BE2C (cell line): Measurements from ENCODE around the gene ASB3.
"Not testable (repeated sequence)": the region's sequence is repeated elsewhere in the genome, so short reads cannot be mapped to it uniquely, and the experiment has no call there.

Source experiments
- DNase-seq: peaks from one replicate; pipeline ENCODE4 v3.0.0-alpha.2; 2020
- H3K27me3 ChIP-seq: fragments of 250-450 bp; sonication (Bioruptor Pico); 2 replicates; pipeline ENCODE4 v1.5.1; 2020; ENCODE audit warnings: mild to moderate bottlenecking
- H3K36me3 ChIP-seq: fragments of 250-450 bp; sonication (Bioruptor Pico); 2 replicates; pipeline ENCODE4 v1.5.1; 2020; ENCODE audit warnings: mild to moderate bottlenecking
- H3K4me1 ChIP-seq: fragments of 250-450 bp; sonication (Bioruptor Pico); 2 replicates; pipeline ENCODE4 v1.5.1; 2020
- H3K4me3 ChIP-seq: 2 replicates; pipeline ENCODE4 v1.5.1; 2011; ENCODE audit warnings: low read depth, low read length
- H3K9me3 ChIP-seq: fragments of 250-450 bp; sonication (Bioruptor Pico); 2 replicates; pipeline ENCODE4 v1.5.1; 2020
- TF ChIP-seq, protein P1 (sequence below): IDR thresholded peaks from 2 replicates; pipeline ENCODE4 v1.5.1; 2012; ENCODE audit warnings: mild to moderate bottlenecking, low read depth, low read length

Gene ASB3

DNA sequence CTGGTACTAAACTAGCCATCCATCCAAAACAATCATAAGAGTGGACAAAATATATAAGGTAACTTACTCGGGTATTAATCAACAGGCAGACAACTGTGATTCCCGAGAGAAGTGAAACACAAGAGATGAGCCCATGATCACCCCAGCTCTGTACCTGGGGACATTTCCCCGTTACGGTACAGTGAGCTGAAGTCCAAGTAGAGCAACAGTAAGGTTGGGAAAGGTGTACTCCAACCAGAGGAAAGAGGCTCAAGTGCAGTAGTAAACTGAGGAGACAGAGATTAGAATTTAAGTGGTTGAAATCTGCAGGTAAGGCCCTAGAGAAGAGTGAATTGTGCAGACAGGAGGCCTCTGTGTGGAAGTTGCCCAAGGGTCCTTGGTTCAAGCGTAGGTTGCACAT lies 49.7 kb downstream of the ASB3 start:
- TF ChIP-seq, protein P1, sequence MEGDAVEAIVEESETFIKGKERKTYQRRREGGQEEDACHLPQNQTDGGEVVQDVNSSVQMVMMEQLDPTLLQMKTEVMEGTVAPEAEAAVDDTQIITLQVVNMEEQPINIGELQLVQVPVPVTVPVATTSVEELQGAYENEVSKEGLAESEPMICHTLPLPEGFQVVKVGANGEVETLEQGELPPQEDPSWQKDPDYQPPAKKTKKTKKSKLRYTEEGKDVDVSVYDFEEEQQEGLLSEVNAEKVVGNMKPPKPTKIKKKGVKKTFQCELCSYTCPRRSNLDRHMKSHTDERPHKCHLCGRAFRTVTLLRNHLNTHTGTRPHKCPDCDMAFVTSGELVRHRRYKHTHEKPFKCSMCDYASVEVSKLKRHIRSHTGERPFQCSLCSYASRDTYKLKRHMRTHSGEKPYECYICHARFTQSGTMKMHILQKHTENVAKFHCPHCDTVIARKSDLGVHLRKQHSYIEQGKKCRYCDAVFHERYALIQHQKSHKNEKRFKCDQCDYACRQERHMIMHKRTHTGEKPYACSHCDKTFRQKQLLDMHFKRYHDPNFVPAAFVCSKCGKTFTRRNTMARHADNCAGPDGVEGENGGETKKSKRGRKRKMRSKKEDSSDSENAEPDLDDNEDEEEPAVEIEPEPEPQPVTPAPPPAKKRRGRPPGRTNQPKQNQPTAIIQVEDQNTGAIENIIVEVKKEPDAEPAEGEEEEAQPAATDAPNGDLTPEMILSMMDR: no peak
- H3K36me3 ChIP-seq: no peaks in the 10 kb centered on the region
- no peaks in the 10 kb centered on the region for H3K4me1 ChIP-seq
- DNase-seq: no peak
- no peak overlapping the region for H3K4me3 ChIP-seq
- no peaks in the 10 kb centered on the region for H3K27me3 ChIP-seq
- no peaks in the 10 kb centered on the region for H3K9me3 ChIP-seq

DNA sequence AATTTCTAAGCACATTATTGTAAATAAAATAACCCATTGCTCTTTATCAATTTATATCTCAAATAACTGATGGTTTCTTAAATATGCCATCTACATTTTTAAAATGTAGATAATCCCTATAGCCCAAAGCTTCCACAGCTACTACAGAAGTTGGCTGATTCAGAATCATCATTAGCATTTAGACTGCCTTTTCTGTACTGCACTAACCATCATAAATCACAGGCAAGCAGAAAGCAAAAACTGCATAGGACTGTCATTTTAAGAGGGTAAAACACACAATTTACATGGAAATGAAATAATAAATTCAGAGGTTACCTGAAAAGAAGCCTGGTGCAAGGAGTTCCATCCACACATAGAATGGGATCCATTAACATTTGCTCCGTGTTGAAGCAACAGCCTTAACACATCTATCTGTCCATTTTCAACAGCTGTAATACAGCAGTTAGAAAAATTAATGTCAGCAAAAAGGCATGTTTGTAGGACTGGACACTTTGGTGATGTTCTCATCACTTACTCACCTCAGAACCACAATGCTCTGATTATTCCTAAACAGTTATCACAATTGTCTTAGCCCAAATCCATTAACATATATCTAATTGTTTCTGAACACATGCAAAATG lies 57.5 kb downstream of the ASB3 start:
- TF ChIP-seq, protein P1: no peak
- Histone ChIP-seq H3K4me3 (no peak overlapping the region), H3K36me3 (no peaks in the 10 kb centered on the region), H3K9me3 (no peaks in the 10 kb centered on the region), H3K4me1 (no peaks in the 10 kb centered on the region), H3K27me3 (no peaks in the 10 kb centered on the region)
- no peak for DNase-seq

DNA sequence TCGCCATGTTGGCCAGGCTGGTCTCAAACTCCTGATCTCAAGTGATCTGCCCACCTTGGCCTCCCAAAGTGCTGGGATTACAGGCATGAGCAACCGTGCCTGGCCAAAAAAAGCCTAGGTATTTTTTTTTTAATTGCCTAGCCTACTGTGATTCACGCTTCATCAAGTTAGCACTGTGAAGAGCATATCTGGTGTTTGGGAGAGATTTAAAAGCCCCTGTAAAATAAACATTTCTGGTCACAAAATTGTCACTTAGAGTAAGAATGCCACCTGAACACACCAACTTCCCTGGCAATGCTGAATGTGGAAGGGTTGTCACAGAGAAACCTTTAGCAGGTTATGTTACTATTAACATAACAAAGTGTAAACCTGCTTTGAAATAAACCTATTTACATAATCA lies 58.8 kb downstream of the ASB3 start:
- H3K9me3 ChIP-seq: no peaks in the 10 kb centered on the region
- no peak for DNase-seq
- TF ChIP-seq, protein P1: no peak

DNA sequence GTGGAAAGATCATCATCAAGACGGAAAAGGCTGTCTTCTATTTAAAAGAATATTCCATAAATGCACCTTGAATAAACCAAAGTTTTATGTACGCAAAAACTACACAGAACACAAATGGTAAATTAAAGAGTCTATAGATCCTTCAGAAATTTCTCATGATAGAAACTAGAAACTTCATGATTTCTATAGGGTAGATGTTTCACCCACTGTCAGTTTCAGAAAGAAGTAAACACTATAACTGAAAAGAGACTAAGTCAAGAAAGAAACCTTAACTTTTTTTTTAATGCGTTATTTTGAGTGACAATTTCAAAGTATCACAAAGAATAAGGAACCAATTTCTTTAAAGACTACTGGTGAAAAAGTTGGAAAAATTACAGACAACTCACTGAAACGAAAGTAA lies 61.1 kb downstream of the ASB3 start:
- H3K4me1 ChIP-seq: no peaks in the 10 kb centered on the region
- H3K36me3 ChIP-seq: no peaks in the 10 kb centered on the region
- H3K4me3 ChIP-seq: no peak overlapping the region
- no peaks in the 10 kb centered on the region for H3K27me3 ChIP-seq
- DNase-seq: no peak
- no peaks in the 10 kb centered on the region for H3K9me3 ChIP-seq
- TF ChIP-seq, protein P1: no peak

More for the DNA sequence above, 58.8 kb downstream of the ASB3 start:
- Histone ChIP-seq H3K36me3 (no peaks in the 10 kb centered on the region), H3K4me3 (no peak overlapping the region), H3K27me3 (no peaks in the 10 kb centered on the region), H3K4me1 (no peaks in the 10 kb centered on the region)

DNA sequence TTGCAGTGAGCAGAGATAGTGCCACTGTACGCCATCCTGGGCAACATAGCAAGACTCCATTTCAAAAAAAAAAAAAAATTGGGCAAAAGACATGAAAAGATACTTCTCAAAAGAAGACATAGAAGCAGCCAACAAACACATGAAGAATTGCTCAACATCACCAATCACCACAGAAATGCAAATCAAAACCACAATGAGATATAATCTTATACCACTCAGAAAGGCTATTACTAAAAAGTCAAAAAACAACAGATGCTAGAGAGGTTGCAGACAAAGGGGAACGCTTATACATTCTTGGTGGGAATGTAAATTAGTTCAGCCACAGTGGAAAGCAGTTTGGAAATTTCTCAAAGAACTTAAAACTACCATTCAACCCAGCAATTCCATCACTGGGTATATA lies 62.2 kb downstream of the ASB3 start:
- H3K36me3 ChIP-seq: no peaks in the 10 kb centered on the region
- no peaks in the 10 kb centered on the region for H3K9me3 ChIP-seq
- H3K4me3 ChIP-seq: no peak overlapping the region
- no peak for DNase-seq
- H3K4me1 ChIP-seq: no peaks in the 10 kb centered on the region
- no peaks in the 10 kb centered on the region for H3K27me3 ChIP-seq
- TF ChIP-seq, protein P1: no peak

DNA sequence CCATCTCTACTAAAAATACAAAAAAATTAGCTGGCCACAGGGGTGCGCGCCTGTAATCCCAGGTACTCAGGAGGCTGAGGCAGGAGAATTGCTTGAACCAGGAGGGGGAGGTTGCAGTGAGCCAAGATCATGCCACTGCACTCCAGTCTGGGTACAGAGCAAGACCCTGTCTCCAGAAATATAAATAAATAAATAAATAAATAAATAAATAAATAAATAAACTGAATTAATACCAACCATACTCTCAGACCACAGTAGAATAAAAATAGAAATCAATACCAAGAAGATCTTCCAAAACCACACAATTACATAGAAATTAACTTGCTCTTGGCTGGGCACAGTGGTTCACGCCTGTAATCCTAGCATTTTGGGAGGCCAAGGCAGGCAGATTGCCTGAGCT lies 65.8 kb downstream of the ASB3 start:
- H3K4me3 ChIP-seq, DNase-seq, H3K27me3 ChIP-seq, H3K9me3 ChIP-seq, H3K4me1 ChIP-seq, H3K36me3 ChIP-seq: not testable (repeated sequence)

DNA sequence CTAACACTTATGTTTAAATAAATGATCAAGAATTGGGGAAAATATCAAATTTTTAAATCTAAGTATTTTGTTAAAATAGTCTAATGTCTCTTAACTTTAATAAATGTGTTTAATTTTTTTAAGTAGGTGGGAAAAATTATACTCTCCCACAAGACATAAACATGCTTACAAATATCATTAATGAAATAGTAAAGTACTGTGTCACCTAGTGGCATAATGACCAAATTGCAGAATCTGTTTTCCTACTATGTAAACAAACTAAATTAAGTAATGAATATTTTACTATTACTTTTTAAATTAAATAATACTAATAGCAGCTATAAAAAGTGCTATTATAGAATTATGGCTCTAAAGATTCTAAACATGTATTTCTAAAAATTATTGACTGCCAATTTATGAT lies 71.2 kb downstream of the ASB3 start:
- Histone ChIP-seq H3K27me3 (no peaks in the 10 kb centered on the region), H3K36me3 (no peaks in the 10 kb centered on the region), H3K9me3 (no peaks in the 10 kb centered on the region), H3K4me3 (no peak overlapping the region), H3K4me1 (no peaks in the 10 kb centered on the region)
- TF ChIP-seq, protein P1: peak; percentile 26; the same call in 1 of the 2 replicates
- no peak for DNase-seq
